Activated CD4-positive, alpha-beta T cell treated with anti-CD3 and anti-CD28 coated beads, Interleukin-2, amount 10 ng/mL, durations not matched to agents 24 days and 14 days (primary cell): ENCODE results near the gene APP. TPM values are rescaled to one million over a fixed set of nuclear protein-coding genes. Genes with fewer than 3 reads are reported as not detected.

Experiments
- DNase-seq: peaks from one replicate; pipeline ENCODE4 v3.0.0; 2022
- H3K27ac Mint-ChIP-seq: one replicate; pipeline ENCODE4 v1.8.0; 2022; ENCODE audit warnings: mild to moderate bottlenecking, mixed read lengths
- H3K27me3 Mint-ChIP-seq: one replicate; pipeline ENCODE4 v1.8.0; 2022; ENCODE audit warnings: mixed read lengths
- H3K36me3 Mint-ChIP-seq: one replicate; pipeline ENCODE4 v1.8.0; 2022; ENCODE audit warnings: low read depth, mild to moderate bottlenecking, mixed read lengths
- H3K4me1 Mint-ChIP-seq: one replicate; pipeline ENCODE4 v1.8.0; 2021; ENCODE audit warnings: mixed read lengths
- H3K4me3 Mint-ChIP-seq: one replicate; pipeline ENCODE4 v1.8.0; 2022; ENCODE audit warnings: mild to moderate bottlenecking, moderate library complexity, mixed read lengths
- H3K9me3 Mint-ChIP-seq: one replicate; pipeline ENCODE4 v1.8.0; 2021; ENCODE audit warnings: mixed read lengths
- intact Hi-C: fragments of 100-400 bp; cut with micrococcal nuclease; formaldehyde crosslinking; loops from one replicate; pipeline ENCODE4 v1.15.1; 2023
- total RNA-seq: library from RNA; stranded (reverse); gene quantifications from 2 replicates; pipeline ENCODE4 v1.2.3, GENCODE V29; 2022

The APP gene
- total RNA-seq, 1 donor from 2014 or later: 81.3 TPM

DNA sequence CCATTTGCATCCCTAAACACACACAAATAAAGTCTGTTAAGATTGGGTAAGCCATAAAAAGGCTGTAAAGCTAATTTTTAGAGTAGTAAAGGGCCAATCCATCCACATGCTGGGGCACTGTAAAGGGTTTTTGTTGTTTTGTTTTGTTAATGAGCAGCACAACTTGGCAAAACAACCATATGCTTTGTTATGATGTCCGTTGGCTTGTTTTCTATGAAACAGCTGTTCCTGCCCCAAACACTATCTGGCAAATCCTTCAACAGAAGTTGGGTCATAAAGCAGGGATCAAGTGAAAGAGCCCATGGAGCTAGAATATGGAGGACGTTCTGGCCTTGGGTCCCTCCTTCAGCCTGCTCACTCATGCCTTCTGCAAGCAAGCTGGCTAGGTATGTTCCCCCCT, 183.6 kb downstream of the APP start:
- H3K27me3 Mint-ChIP-seq: no peaks in the 10 kb centered on the region
- intact Hi-C loops: no loop called here
- no peaks in the 10 kb centered on the region for H3K9me3 Mint-ChIP-seq
- DNase-seq: no peak
- H3K27ac Mint-ChIP-seq: no peak overlapping the region
- H3K4me1 Mint-ChIP-seq: no peaks in the 10 kb centered on the region
- no peak overlapping the region for H3K4me3 Mint-ChIP-seq
- H3K36me3 Mint-ChIP-seq: peaks cover 2% of the 10 kb centered on the region

DNA sequence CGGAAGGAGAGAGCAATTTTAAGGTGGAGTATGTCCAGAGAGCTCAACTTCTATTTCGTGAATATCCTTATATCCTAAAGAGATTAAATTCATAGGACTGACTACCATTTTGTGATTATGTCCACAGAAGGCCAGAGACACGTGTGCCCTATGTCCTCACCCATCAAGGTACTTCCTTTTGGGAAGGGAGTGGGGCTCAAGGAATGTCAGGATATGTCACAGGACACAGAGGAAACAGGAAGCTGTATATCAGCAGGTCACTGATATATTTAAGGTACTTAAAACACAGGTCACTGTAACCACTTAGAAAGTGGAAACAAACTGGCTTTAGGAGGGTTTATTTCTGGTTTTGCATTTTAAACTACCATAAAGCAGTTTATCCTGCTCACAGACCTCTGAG, 184.6 kb downstream of the APP start:
- Mint-ChIP-seq H3K4me1 (peaks cover under 1% of the 10 kb centered on the region), H3K36me3 (peaks cover 8% of the 10 kb centered on the region), H3K4me3 (no peak overlapping the region), H3K27ac (no peak overlapping the region), H3K27me3 (no peaks in the 10 kb centered on the region), H3K9me3 (no peaks in the 10 kb centered on the region)
- intact Hi-C loops: no loop called here
- no peak for DNase-seq

DNA sequence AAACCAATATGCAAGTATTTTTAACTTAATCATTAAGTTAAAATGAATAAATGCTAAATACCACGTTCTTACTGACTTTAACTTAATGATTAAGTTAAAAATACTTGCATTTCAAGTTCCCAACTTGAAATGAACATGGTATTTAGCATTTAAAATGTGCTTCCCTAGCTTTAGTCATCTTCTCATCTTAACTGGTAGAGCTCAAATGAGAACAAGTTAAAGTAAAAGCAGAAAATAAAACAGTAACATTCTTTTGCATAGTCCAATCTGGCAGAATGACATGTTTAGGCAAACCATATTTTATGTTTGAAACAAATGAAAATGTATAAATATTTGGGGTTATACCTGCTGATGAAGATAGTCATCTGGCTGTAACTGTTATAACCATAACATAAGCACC, 186.0 kb downstream of the APP start:
- intact Hi-C loops: loop anchor here (5.0 kb wide), 1 partner anchor 188 kb away; the partner anchor contains the start of gene APP
- Mint-ChIP-seq H3K36me3 (peaks cover 17% of the 10 kb centered on the region), H3K4me3 (no peak overlapping the region), H3K4me1 (peaks cover 8% of the 10 kb centered on the region), H3K27ac (no peak overlapping the region), H3K27me3 (no peaks in the 10 kb centered on the region), H3K9me3 (no peaks in the 10 kb centered on the region)
- DNase-seq: no peak

DNA sequence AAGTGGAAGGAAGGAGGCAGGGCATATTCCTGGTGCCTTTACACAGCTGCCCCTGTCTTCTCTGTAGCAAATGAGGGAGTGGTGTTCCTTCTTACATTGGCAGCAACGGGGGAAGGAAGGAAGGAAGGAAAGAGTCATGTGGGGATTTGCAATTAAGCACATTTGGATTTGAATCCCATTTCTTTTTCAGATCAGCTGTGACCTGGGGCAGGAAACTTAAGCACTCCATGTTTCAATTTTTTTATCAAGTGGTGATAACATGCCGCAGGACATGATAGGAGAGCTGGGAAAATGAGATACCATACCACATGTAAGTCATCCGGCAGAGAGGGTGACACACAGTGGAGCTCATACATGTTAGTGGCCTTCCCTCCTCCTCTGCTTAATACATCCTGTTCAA, 186.8 kb downstream of the APP start:
- no peak overlapping the region for H3K27ac Mint-ChIP-seq
- intact Hi-C loops: loop anchor here (5.0 kb wide), 1 partner anchor 189 kb away; the partner anchor contains the start of gene APP
- peaks cover 8% of the 10 kb centered on the region for H3K4me1 Mint-ChIP-seq
- no peak for DNase-seq
- H3K9me3 Mint-ChIP-seq: no peaks in the 10 kb centered on the region
- H3K27me3 Mint-ChIP-seq: no peaks in the 10 kb centered on the region
- H3K36me3 Mint-ChIP-seq: peaks cover 17% of the 10 kb centered on the region
- H3K4me3 Mint-ChIP-seq: no peak overlapping the region

DNA sequence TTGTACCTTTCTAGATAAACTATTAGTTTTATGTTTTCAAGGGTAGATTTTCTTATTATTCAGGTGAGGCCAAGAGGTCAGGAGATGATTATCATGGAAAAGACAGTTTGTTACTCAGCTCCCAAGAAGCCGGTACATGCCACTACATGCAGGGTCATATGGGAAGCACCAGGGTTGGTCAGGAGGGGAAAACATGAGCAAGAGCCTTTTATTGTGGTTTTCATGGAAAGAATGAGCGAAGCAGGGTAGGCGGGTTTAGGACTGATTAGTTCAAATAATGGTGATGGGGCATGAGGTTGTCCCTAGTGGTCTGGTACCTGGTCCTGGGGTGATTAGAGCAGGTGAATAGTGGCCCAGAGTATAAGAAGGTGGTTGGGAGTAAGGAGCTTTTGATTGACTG, 189.9 kb downstream of the APP start:
- no peak for DNase-seq
- Mint-ChIP-seq H3K27ac (peak overlapping the region; percentile 43), H3K36me3 (peaks cover 19% of the 10 kb centered on the region), H3K9me3 (no peaks in the 10 kb centered on the region), H3K27me3 (no peaks in the 10 kb centered on the region), H3K4me1 (peaks cover 8% of the 10 kb centered on the region), H3K4me3 (no peak overlapping the region)
- intact Hi-C loops: loop anchor here (5.0 kb wide), 1 partner anchor 192 kb away; the partner anchor contains the start of gene APP

DNA sequence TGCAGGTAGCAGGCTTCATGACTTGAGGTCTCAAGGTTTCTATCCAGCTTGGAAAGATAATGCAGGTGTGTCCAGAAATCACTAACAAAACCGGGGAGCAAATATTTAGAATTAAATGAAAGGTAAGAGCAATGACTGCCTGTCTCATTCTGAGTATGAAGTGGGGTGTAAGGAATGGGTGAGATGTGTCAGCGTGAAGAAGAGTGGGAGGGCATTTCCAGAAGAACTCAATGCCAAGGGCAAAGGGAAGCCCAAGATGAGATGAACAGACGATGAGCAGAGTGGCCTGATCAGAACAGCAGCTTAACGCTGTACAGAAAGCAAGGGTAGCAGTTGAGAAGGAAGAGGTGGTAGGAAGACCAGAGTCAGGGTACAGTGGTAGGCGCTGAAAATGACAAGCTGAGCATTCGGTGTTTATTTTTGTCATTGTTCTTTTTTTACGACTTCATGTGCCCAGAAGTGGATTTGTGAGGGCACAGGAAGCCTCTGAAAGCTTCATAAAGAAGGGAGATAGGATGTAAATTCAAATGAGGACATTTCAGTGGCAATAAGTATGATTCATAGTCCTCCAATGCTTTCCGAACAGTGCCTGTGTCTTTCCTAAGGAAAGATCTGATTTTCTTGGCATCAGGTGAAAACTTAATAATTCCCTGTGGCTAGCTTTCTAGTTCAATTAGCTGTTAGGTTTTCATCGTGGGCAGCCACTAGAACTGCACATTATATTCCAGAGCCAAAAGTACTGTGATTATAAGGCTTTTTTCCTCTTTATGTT, 190.5 kb downstream of the APP start:
- H3K4me1 Mint-ChIP-seq: peaks cover 8% of the 10 kb centered on the region
- peaks cover 22% of the 10 kb centered on the region for H3K36me3 Mint-ChIP-seq
- no peaks in the 10 kb centered on the region for H3K9me3 Mint-ChIP-seq
- no peak overlapping the region for H3K4me3 Mint-ChIP-seq
- no peak for DNase-seq
- H3K27me3 Mint-ChIP-seq: no peaks in the 10 kb centered on the region
- H3K27ac Mint-ChIP-seq: peak overlapping the region; percentile 13
- intact Hi-C loops: loop anchor here (5.0 kb wide), 1 partner anchor 192 kb away; the partner anchor contains the start of gene APP

DNA sequence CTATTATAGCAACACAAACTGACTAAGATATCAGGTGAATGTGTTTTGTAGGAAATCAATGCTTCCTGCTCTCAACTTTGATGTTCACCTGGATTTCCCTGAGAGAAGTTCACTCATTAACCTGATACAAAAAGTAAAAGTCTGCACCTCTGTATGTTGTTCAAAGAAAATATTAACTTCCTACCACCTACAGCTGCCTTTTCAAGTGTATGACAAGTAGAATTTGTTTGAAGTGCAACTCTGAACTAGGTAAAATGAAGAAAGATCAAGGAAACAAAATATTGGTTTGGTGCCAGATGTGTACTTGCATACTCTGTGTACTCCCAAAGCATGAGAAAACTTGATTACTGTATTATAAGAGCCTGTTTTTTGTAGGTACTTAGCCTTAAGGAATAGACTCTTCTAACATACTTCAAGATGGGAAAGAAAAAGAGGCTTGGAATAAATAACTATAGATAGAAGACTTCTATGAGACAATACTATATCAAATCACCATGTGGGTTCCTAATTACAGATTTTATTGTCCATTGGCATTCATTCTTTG, 193.4 kb downstream of the APP start:
- Mint-ChIP-seq H3K4me1 (peaks cover 8% of the 10 kb centered on the region), H3K9me3 (no peaks in the 10 kb centered on the region), H3K27ac (no peak overlapping the region), H3K27me3 (no peaks in the 10 kb centered on the region), H3K36me3 (peaks cover 40% of the 10 kb centered on the region), H3K4me3 (no peak overlapping the region)
- DNase-seq: no peak
- intact Hi-C loops: no loop called here

DNA sequence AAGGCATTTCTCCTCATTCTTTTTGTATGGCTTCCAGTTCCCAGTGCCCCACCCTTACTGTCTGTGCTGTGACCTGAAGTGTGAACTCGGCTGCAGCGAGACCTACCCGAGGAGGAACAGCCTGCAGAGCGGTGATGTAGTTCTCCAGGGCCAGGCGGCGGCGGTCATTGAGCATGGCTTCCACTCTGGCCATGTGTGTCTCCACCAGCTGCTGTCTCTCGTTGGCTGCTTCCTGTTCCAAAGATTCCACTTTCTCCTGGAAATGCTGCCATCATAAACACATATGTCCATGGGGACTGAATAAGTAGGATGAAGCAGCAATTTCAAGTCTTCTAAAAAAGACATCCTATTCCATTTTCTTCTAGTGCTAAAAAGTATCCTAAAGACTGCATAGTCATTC, 195.6 kb downstream of the APP start:
- intact Hi-C loops: no loop called here
- Mint-ChIP-seq H3K27me3 (no peaks in the 10 kb centered on the region), H3K27ac (no peak overlapping the region)

DNA sequence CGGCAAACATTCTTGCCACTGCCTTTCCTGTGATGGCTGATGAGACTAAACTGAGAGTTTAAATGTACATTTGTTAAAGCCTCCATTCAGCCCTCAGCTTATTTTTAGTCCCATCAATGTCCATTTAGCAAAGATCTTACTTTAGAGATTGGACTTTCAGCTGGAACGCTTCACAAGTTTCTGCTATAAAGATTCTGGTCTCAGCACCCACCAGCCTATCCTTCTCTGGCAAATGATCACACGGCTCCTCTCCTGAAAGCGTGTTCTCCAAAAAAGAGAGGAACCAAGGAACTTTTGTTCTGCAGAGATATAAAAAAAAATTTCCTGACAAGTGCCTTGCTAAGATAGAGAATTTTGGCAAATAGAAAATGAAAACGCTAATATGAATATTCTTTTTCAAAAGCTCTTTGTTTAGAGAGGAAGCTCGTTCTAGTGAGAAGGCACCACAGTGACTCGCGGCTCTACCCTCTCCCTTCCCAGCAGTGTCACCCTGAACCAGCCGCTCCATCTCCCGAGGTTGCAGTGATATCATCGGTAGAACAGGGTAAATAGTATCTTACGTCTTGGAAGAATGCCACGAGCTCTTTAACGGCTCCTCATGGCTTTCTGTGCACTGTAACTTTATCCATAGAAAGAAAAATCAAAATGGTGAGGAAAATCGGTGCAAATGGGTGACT, 200.2 kb downstream of the APP start:
- no peak overlapping the region for H3K4me3 Mint-ChIP-seq
- H3K36me3 Mint-ChIP-seq: peaks cover 45% of the 10 kb centered on the region
- H3K27me3 Mint-ChIP-seq: no peaks in the 10 kb centered on the region
- no peak overlapping the region for H3K27ac Mint-ChIP-seq
- H3K9me3 Mint-ChIP-seq: peaks cover 3% of the 10 kb centered on the region
- no peak for DNase-seq
- intact Hi-C loops: no loop called here
- peaks cover 7% of the 10 kb centered on the region for H3K4me1 Mint-ChIP-seq

More for the DNA sequence above, 195.6 kb downstream of the APP start:
- no peak overlapping the region for H3K4me3 Mint-ChIP-seq
- no peak for DNase-seq
- H3K36me3 Mint-ChIP-seq: peaks cover 40% of the 10 kb centered on the region
- peaks cover 2% of the 10 kb centered on the region for H3K4me1 Mint-ChIP-seq
- H3K9me3 Mint-ChIP-seq: peaks cover 3% of the 10 kb centered on the region

DNA sequence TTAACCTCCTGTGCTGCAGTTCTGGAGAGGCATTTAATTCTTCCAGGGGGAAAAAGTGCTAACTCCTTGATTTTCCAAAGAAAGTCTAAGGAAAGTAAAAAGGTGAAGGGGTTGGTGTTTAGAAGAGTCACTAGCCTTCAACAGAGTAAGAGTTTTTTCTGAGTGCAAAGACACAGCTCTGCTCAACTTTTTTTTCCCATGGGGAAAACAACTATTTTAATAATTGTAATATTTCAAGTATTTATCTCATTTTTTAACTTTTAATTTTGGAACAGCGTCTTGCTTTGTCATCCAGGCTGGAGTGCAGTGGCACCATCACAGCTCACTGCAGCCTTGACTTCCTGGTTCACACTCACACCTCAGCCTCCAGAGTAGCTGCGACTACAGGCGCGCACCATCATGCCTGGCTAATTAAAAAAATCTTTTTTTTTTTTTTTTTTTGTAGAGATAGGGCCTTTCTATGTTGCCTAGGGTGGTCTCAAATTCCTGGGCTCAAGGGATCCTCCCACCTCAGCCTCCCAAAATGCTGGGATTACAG, 202.6 kb downstream of the APP start:
- Mint-ChIP-seq H3K36me3 (peaks cover 28% of the 10 kb centered on the region), H3K4me1 (peaks cover 7% of the 10 kb centered on the region), H3K27me3 (no peaks in the 10 kb centered on the region), H3K27ac (peak overlapping the region; percentile 64), H3K4me3 (peak overlapping the region; percentile 42), H3K9me3 (peaks cover 3% of the 10 kb centered on the region)
- DNase-seq: no peak
- intact Hi-C loops: no loop called here

DNA sequence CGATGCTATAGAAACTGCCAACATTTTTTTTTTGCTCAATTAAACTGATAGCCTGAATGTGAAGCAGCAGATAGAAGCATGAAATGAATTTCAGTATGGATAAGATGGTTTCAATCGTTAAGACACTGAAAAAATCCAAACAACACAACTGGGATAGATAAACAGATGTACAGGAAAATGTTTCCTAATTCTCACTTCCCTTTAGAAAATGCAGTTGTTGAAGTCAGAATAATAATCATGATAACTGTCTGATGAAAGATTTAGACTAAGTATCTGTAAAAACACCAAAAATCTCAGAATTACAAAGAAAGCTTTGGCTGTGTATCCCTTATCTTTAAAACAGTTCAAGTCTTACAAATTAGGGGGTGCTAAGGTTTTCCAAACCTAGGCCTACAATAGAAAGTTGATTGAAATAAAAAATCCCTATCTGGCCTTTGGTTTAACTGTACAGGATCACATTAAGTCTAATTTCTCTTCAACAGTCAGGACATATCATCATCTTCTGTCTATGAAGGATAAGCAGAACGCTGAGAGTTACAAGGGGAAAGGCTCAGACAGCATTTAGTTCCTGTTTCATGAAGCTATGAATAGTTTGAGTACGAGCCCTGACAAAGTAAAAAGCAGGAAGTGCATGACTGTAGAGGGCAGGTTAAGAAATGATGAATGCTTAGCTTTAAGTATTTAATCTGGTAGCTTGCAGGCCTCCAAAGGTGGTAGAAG, 203.2 kb downstream of the APP start:
- Mint-ChIP-seq H3K4me1 (peaks cover 7% of the 10 kb centered on the region), H3K4me3 (peak overlapping the region; percentile 42), H3K27ac (peak overlapping the region; percentile 64), H3K27me3 (no peaks in the 10 kb centered on the region), H3K9me3 (peaks cover 3% of the 10 kb centered on the region), H3K36me3 (peaks cover 24% of the 10 kb centered on the region)
- intact Hi-C loops: no loop called here
- peak; percentile 64 for DNase-seq

DNA sequence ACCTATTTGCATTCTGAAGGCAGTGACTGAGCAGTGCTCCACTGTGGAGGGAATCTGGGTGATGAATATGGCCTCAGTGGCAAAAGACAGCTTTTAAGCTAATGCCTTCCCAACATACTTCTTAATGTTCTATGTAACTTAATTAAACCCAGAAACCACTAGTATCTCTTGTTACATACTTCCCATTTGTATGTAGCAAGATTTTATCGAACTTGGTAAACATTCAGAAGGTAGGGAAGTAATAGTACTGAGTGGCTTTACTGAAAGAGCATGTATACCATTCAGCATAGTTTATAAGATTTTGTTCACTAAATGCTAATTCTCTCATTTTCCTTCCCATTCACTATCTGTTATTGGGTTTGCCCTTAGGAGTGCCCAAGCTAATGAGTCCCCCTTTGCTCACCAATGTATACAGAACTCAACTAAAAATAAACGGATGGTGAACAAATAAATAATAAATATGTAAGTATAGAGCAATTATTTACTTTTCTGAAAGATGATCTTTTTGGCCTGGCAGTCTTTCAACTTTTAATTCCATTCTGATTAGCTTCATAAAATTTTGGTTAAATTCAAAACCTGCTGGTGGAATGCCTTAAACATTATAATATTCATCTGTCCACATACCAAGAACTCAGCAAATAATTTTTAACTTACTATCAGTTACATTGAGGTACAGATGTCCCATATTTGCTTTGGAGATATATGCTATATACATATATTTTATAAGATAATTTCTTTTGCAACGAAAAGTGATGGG, 204.4 kb downstream of the APP start:
- H3K36me3 Mint-ChIP-seq: peaks cover 14% of the 10 kb centered on the region
- H3K4me3 Mint-ChIP-seq: no peak overlapping the region
- no peak for DNase-seq
- no peaks in the 10 kb centered on the region for H3K27me3 Mint-ChIP-seq
- intact Hi-C loops: no loop called here
- peaks cover under 1% of the 10 kb centered on the region for H3K9me3 Mint-ChIP-seq
- H3K4me1 Mint-ChIP-seq: peaks cover 7% of the 10 kb centered on the region
- H3K27ac Mint-ChIP-seq: no peak overlapping the region

DNA sequence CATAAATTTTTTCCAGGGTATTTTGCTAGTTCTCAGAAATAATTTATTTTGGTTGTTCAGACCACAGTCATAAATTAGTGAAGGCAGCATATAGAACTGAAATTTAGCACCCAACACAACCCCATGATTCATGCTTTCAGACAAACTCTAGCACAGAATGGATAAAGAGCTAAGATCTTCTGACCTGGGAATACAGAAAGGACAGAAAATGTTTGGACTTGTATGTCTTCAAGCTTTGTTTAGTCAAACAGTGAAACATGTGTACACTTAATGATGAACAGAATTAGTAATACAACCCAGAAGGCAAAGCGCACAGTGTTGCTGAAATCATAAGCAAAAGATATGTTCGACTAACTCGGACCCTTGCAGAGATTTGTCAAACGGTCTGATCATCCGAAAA, 205.6 kb downstream of the APP start:
- no peaks in the 10 kb centered on the region for H3K27me3 Mint-ChIP-seq
- no peaks in the 10 kb centered on the region for H3K9me3 Mint-ChIP-seq
- no peak for DNase-seq
- no peak overlapping the region for H3K27ac Mint-ChIP-seq
- peaks cover 7% of the 10 kb centered on the region for H3K4me1 Mint-ChIP-seq
- peaks cover 9% of the 10 kb centered on the region for H3K36me3 Mint-ChIP-seq
- no peak overlapping the region for H3K4me3 Mint-ChIP-seq
- intact Hi-C loops: no loop called here
